ENCODE results near the gene KCNN3. TPM values are rescaled to one million over a fixed set of nuclear protein-coding genes. Genes with fewer than 3 reads are reported as not detected.

KCNN3 gene
- polyA plus RNA-seq, 1 donor from 2014 or later = 2.2 TPM

DNA sequence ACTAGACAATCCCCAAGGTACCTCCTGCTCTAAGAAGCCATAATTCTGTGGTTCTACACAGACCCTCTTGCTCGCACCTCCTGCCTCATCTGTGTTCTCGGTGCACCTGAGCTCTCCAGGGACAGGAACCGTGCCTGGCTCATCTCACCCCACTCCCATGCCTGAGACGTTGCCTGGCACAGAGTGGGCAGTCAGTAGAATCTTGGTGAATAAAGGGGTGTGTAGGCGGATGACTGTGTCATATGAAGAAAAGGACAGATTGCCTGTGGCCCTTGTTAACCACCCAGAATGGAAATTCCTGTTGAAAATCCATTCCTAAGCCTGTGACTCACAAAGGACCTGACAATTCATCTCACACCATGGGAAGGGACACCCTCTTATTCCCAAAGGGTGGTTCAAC is 92.9 kb downstream of the KCNN3 start:
- H4K20me1 ChIP-seq (ENCODE audit: insufficient read depth) = no peaks in the 10 kb centered on the region
- no peaks in the 10 kb centered on the region for H3K27me3 ChIP-seq (ENCODE audit: insufficient read depth, low read depth, low read length)
- no peaks in the 10 kb centered on the region for H3K36me3 ChIP-seq (ENCODE audit: insufficient read depth, low read length)
- no peak for TF ChIP-seq EP300 (conservative IDR thresholded peaks at IDR 0.05; ENCODE audit: poor library complexity, severe bottlenecking)
- TF ChIP-seq RAD21 (conservative IDR thresholded peaks at IDR 0.05) = no peak
- TF ChIP-seq SMC3 (conservative IDR thresholded peaks at IDR 0.05; ENCODE audit: poor library complexity) = no peak
- no peak for TF ChIP-seq CTCF (IDR thresholded peaks at IDR 0.05; ENCODE audit: poor library complexity, severe bottlenecking)
- TF ChIP-seq EZH2 (IDR thresholded peaks at IDR 0.05; ENCODE audit: borderline replicate concordance, insufficient read depth, low read length, poor library complexity, severe bottlenecking) = no peak
- no peak for TF ChIP-seq TAF1 (IDR thresholded peaks at IDR 0.05; ENCODE audit: low read depth)
- no peak for TF ChIP-seq POLR2AphosphoS5 (IDR thresholded peaks at IDR 0.05)
- TF ChIP-seq, protein P1, sequence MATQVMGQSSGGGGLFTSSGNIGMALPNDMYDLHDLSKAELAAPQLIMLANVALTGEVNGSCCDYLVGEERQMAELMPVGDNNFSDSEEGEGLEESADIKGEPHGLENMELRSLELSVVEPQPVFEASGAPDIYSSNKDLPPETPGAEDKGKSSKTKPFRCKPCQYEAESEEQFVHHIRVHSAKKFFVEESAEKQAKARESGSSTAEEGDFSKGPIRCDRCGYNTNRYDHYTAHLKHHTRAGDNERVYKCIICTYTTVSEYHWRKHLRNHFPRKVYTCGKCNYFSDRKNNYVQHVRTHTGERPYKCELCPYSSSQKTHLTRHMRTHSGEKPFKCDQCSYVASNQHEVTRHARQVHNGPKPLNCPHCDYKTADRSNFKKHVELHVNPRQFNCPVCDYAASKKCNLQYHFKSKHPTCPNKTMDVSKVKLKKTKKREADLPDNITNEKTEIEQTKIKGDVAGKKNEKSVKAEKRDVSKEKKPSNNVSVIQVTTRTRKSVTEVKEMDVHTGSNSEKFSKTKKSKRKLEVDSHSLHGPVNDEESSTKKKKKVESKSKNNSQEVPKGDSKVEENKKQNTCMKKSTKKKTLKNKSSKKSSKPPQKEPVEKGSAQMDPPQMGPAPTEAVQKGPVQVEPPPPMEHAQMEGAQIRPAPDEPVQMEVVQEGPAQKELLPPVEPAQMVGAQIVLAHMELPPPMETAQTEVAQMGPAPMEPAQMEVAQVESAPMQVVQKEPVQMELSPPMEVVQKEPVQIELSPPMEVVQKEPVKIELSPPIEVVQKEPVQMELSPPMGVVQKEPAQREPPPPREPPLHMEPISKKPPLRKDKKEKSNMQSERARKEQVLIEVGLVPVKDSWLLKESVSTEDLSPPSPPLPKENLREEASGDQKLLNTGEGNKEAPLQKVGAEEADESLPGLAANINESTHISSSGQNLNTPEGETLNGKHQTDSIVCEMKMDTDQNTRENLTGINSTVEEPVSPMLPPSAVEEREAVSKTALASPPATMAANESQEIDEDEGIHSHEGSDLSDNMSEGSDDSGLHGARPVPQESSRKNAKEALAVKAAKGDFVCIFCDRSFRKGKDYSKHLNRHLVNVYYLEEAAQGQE (IDR thresholded peaks at IDR 0.05; ENCODE audit: borderline replicate concordance) = no peak
- TF ChIP-seq MXI1 (conservative IDR thresholded peaks at IDR 0.05; ENCODE audit: poor library complexity, severe bottlenecking) = no peak
- no peak overlapping the region for H3K4me2 ChIP-seq (ENCODE audit: low read length)
- no peaks in the 10 kb centered on the region for H3K9me3 ChIP-seq (ENCODE audit: low read length)
- H3K9ac ChIP-seq (ENCODE audit: low read length) = no peak overlapping the region
- H3K9me2 ChIP-seq (ENCODE audit: insufficient read depth, low read length) = no peaks in the 10 kb centered on the region
- H3K27ac ChIP-seq (ENCODE audit: low read length) = peak overlapping the region; percentile 84
- no peak overlapping the region for H2AFZ ChIP-seq (ENCODE audit: low read depth, low read length)
- no peak overlapping the region for H3K4me3 ChIP-seq (ENCODE audit: low read length)
- H3K79me2 ChIP-seq (replicated peaks; ENCODE audit: insufficient read depth, low read length) = no peaks in the 10 kb centered on the region
- H3F3A ChIP-seq (ENCODE audit: insufficient read depth, low read length, poor library complexity, severe bottlenecking) = no peaks in the 10 kb centered on the region

GRCh38 chr1:154775621-154776605 is 94.2 kb downstream of the KCNN3 start:
- Histone ChIP-seq H3K27ac (ENCODE audit: low read length) (peak overlapping the region; percentile 84), H3K79me2 (replicated peaks; ENCODE audit: insufficient read depth, low read length) (no peaks in the 10 kb centered on the region)

More at GRCh38 chr1:154775621-154776605, 94.2 kb downstream of the KCNN3 start:
- Histone ChIP-seq H2AFZ (ENCODE audit: low read depth, low read length) (no peak overlapping the region), H3K9me2 (ENCODE audit: insufficient read depth, low read length) (no peaks in the 10 kb centered on the region), H3K9ac (ENCODE audit: low read length) (peak overlapping the region; percentile 39), H3K4me2 (ENCODE audit: low read length) (no peak overlapping the region), H3K36me3 (ENCODE audit: insufficient read depth, low read length) (no peaks in the 10 kb centered on the region), H3F3A (ENCODE audit: insufficient read depth, low read length, poor library complexity, severe bottlenecking) (no peaks in the 10 kb centered on the region), H3K27me3 (ENCODE audit: insufficient read depth, low read depth, low read length) (no peaks in the 10 kb centered on the region), H3K4me3 (ENCODE audit: low read length) (peak overlapping the region; percentile 47), H4K20me1 (ENCODE audit: insufficient read depth) (no peaks in the 10 kb centered on the region), H3K9me3 (ENCODE audit: low read length) (no peaks in the 10 kb centered on the region)
- TF ChIP-seq POLR2AphosphoS5 (IDR thresholded peaks at IDR 0.05) (no peak), TAF1 (IDR thresholded peaks at IDR 0.05; ENCODE audit: low read depth) (no peak), SMC3 (conservative IDR thresholded peaks at IDR 0.05; ENCODE audit: poor library complexity) (no peak), MXI1 (conservative IDR thresholded peaks at IDR 0.05; ENCODE audit: poor library complexity, severe bottlenecking) (no peak), CTCF (IDR thresholded peaks at IDR 0.05; ENCODE audit: poor library complexity, severe bottlenecking) (no peak), RAD21 (conservative IDR thresholded peaks at IDR 0.05) (peak; percentile 25), EP300 (conservative IDR thresholded peaks at IDR 0.05; ENCODE audit: poor library complexity, severe bottlenecking) (peak; percentile 37)
- TF ChIP-seq, protein P1 (IDR thresholded peaks at IDR 0.05; ENCODE audit: borderline replicate concordance) = peak; percentile 74
